ENCODE measurements around the gene BCO1.
A peak's percentile ranks its signal among the peaks of the same experiment; 100 is the strongest.

The BCO1 gene

DNA sequence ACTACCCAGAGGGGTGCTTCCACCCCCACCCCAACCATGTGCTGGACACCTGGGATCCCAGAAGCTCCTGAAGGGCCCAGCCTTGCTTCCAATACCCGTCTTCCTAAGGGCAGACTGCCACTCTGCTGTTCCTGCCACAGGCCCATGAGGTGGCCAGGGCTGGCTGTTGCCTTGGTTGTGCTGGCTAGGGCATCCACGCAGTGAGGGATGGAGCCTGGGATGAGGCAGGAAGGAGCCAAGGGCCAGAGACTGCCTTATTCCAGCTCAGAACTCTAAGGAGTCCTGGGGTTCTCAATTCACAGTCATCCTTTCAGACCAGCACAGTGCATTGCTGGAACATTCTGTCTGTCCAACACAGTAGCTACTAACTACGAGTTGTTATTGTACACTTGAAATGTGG, 37.8 kb downstream of the BCO1 start:
- DNase-seq, result no peak

- no peak for DNase-seq
Measured at GRCh38 chr16:81277541-81278080, 39.1 kb downstream of the BCO1 start.

GRCh38 chr16:81278526-81278925, 40.0 kb downstream of the BCO1 start:
- no peak for DNase-seq

- DNase-seq, result no peak
Measured at GRCh38 chr16:81279392-81279791, 40.9 kb downstream of the BCO1 start.

DNA sequence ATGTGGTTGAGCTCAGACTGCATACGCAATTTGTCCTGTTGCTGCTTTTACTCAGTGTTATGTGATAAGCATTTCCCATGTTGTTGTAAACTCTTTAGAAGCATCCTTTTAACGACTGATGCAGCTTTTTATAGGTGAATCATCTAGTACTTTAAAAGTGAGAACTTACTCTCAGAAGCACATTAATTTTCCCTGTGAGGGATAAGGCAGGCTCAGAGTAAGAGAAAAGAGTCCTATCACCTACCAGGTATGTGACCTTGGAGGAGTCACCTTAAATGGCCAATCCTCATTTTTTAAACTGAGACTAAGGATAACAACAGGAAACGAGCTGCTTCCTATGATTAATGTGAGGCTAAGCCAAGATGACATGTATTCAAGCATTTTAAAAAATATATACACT, 41.9 kb downstream of the BCO1 start:
- no peak for DNase-seq

DNA sequence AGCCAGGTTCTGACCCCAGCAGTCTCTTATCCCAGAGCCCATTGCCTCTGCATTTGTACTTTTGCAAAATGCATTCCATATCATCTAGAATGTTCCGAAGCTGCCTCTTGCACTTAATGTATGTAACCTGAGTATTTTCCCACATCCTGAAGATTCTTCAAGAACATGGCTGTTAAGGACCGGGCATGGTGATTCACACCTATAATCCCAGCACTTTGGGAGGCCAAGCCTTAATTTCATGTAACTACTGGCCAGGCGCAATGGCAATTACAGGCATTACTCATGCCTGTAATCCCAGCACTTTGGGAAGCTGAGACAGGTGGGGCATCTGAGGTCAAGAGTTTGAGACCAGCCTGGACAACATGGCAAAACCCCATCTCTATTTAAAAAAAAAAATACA, 44.6 kb downstream of the BCO1 start:
- DNase-seq, result no peak

DNA sequence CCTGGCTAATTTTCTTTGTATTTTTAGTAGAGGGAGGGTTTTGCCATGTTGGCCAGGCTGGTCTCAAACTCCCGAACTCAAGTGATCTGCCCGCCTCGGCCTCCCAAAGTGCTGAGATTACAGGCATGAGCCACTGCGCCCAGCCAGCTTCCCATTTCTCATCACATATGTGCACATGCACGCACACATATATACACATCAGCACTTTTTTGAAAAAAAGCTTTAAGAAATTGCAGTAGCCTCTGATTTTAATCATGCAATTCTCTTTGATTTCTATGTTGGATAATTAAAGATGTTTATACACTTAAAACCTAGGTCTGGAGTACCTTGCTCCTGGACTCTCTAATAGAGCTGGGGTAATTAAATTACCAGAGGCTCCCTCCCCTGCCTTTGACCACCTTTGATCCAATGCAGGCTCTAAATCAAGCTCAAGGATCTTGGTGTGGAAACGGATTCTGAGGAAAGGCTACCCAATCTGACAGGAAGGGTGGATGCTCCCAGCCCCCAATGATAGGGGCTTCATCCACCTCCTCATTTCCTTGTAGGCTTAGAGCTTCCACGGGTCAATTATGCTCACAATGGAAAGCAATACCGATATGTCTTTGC, 46.6 kb downstream of the BCO1 start:
- no peak for DNase-seq

GRCh38 chr16:81286190-81286589, 47.7 kb downstream of the BCO1 start:
- no peak for DNase-seq

GRCh38 chr16:81291117-81291516, 52.6 kb downstream of the BCO1 start:
- DNase-seq, result no peak

GRCh38 chr16:81292936-81293335, 54.4 kb downstream of the BCO1 start:
- no peak for DNase-seq

- no peak for DNase-seq
Measured at GRCh38 chr16:81293909-81294802, 55.7 kb downstream of the BCO1 start.

GRCh38 chr16:81296631-81297030, 58.1 kb downstream of the BCO1 start:
- no peak for DNase-seq

GRCh38 chr16:81307770-81308169, 69.3 kb downstream of the BCO1 start:
- DNase-seq, result no peak

DNA sequence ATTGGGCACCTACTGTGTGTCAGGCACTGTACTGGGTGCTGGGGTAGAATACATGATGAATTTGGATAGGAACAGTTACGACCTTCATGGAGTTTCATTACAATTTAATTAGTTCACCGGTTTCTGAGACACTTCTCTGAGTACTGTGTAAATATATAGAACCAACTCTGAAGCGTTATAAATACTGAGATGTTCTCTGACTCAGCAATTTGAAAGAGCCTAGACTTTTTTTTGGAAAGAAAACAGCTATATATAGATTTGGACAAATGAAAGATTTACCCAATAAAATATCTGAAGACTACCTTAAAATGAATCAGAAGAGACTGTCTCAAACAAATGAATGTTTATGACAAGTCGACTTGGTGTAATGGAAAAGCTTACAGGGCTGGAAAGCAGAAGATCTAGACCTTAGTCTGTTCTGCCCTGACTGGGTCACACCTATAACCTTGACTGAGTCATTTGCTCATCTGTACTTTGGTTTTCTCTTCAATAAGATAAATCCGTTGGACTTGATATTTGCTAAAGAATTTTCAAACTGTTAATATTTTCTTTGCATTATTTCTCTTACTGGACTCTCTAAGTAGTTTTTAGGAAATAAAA, 71.7 kb downstream of the BCO1 start:
- no peak for DNase-seq

- DNase-seq, result no peak
Measured at GRCh38 chr16:81311762-81312161, 73.3 kb downstream of the BCO1 start.

DNA sequence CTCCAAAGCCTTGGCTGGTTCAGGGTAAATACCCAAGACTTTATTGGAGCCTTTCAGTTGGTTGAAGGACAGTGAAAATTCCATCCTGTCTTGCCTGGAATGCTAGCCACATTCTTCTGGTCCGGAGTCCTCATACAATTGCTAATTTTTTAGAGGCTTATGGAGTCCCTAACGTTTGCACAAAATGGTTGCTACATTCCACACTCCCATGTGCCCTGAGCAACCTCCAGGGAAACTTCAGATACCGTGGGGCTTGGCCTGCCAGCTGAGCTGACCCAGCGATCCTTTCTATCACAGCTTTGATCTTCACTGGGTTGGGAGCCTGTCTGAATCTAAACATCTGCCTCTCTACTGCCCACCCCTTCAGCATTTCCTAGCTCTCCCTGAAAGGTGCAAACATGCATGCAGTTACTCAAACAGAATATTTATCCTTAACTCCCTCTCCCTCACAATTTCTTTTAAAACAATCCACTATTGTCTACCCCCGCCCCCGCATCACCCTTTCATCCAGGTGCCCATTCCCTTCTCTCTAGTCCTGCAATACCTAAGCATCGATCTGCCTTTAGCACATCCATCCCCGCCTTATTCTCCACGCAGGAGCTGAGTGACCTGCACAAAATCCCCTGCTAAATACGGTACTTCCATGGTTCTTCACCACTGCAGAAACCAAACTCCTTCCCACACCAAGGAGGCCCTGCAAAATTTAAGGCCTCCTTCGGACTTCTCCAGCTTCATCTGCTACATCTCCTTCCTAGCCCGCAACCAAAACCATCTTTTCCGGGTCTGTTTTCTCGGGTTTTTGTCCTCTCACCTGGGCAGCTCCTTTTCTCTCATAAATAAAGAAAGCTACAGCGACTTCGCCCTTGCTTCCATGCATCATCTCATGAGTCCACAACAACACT, 75.5 kb downstream of the BCO1 start:
- DNase-seq, result no peak

GRCh38 chr16:81314603-81315270, 76.2 kb downstream of the BCO1 start, which contains the start of gene GAN:
TSS of gene GAN (plus strand) at chr16:81314962. CDS start at chr16:81315114, 152 bp downstream.
- DNase-seq, result peak; percentile 43

DNA sequence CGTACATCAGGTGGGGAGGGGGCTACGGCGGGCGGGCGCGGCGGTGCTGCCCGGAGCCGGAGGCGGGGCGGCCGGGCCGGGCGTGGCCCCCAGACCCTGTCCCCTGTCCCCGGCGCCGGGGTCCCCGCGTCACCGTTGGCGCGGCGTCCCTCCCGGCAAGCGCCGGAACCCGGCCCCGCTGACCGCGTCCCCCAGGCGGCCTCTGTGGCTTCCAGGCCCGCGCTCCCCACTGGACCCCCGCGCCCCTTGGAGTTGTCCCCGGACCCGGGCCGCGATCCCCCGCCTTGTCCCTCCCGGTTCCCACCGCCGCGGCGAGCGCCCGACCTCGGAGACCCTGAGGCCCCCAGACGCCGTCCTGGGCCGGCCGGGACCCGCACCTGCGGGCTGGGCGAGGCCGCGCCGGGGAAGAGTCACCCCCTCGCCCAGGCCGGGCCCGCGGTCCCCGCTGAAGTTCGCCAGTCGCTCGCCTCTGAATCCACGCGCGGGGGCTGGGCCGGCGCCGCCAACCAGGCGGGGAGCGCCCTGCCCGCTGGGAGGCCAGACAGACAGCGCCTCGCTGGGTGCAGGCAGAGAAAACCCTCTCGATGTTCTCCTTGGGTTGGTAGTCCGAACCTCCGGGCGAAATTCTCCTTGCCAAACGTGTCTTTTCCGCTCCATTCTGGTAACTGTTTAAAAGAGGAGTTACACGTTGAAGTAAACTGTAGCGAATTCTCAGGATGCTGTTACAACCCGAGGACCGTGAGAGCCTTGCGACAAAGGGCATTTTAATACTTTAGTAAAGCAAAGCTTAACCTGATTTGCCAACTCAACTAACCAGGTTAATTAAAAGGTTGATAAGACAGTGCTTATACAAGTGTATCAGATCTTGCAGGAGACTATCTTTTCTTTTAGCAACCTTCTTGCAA, 77.0 kb downstream of the BCO1 start:
- DNase-seq, result no peak

- no peak for DNase-seq
Measured at GRCh38 chr16:81316176-81316496, 77.6 kb downstream of the BCO1 start.

DNA sequence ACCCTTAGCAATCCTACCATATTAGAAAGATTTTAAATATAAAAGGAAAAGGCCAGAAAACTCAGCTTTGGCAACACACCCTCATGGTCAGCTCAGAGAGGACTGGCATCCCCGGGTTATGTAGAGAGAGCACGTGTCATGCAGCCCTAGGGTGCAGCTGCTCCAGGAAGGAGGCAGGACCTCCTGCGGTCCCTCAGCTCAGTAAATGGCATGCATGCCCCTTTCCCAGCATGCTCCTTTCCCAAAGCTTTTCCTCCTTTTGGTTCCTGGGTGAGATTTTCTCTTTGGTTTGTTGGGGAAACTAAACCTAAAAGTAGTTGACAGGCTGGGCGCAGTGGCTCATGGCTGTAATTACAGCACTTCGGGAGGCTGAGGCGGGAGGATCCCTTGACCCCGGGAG, 80.2 kb downstream of the BCO1 start:
- DNase-seq, result no peak

Data from NCI-H187 treated with DMSO at 0.1 percent for 48 hours (cell line).